HPDE6-E6E7 (cell line): ENCODE results near the gene OTUD5.
A peak's percentile ranks its signal among the peaks of the same experiment; 100 is the strongest.

Experiments
- DNase-seq: peaks from one replicate; pipeline ENCODE4 v3.0.0; 2011; ENCODE audit warnings: missing footprints; ENCODE audit errors: extremely low spot score

Gene OTUD5

DNA sequence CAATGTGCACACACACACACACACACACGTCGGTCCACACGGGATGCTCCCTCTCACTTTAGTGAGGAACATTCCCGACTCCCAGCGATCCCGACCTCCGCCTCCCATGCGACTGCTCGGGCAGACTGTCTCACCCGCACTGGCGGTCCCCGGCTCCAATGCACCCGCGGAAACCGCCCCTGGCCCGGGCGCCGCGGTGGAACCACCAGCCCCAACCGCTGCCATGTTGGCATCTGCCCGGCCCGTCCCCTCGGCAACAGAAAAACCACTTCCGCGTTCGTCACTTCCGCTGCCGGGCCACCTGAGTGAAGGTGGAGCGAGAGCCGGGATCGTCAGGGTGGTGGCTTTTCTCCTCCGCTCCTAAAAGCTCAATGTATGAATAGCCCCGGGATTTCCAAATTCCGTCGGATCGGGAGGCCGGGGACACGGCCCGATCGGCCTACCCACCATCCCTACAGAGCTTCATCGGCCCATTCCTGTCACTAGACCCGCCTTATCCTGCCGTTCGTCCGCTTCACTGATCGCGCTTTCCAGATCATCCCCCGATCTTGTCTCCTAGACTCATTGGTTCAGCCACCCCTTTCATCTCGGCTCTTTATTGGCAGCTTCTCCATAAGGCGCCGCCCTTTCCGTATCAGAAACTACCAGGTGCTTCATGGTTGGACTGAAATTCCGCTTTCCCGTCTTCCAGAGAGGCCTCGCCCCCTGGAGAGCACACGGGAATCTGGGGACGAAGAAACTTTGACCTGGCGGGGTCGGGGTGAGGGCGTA is 45.8 kb downstream of the OTUD5 start, which contains the start of gene SLC35A2:
Gene SLC35A2 (minus strand): TSS at position 235 of the 771 bp plus-strand sequence. CDS start 10 bp downstream, at position 225.
- DNase-seq = peak; percentile 57

DNA sequence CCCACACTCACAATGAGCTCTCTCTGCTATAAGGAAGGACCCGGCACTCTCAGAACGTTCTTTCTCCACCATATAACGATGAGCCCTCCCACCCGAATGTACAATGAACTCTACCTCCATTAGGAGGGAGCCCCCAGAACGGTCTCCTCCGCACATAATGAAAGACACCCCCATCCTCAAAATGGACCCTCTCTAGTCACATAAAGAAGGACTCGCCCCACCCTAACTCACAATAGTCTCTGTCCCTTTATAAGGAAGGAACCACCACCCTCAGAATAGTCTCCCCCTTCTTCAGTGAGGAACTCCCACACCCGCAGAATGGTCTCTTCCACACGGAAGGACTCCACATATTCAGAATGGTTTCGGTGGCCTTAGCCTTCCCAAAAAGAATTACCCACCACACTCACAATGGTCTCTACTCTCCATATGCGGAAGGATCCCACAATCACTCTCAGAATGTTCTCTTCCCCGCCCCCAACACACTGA is 46.4 kb downstream of the OTUD5 start:
- no peak for DNase-seq

DNA sequence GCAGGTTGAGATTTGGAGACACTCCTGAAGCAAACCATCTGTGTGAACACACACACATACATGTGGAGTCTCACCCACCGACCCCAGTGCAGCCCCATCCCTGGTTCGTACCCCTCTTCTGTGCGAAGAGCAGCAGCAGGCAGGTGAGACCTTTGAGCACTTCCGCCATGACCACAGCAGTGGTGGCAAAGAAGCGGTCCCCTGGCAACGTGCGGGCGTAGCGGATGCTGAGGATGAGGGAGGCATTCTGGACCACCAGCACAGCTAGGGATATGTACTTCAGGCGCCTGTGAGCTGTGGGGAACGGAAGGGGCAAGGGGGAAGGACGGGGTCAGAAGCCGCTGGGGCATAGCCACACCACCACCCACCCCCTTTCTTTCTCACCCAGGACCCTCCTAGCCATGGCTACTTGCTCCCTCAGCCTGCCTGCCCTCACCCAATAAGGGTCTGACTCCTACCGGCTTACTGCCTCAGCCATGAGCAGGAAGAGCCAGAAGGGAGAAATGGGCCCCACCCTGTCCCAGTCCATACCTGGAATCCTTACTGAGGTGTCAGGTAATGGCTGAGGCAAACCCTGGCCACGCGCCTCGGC is 47.6 kb downstream of the OTUD5 start:
- DNase-seq = no peak

DNA sequence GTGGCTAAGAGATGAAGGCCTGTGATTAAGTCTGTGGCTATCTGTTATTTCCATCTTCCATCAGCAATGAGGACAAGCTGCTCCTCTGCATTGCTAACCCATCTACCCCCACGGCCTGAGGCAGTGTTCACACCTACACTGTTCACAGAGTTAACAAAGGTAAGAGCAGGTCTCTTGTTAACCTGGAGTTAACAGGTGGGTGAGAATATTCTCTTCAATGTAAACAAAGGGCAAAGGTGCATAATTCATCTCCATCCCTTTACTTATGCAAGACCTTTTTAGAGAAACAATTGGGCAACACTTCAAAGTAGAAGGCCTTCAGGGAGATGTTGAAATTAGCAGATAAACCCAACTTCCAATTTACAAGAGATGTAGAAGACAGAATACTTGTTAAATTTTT is 48.8 kb downstream of the OTUD5 start:
- no peak for DNase-seq

DNA sequence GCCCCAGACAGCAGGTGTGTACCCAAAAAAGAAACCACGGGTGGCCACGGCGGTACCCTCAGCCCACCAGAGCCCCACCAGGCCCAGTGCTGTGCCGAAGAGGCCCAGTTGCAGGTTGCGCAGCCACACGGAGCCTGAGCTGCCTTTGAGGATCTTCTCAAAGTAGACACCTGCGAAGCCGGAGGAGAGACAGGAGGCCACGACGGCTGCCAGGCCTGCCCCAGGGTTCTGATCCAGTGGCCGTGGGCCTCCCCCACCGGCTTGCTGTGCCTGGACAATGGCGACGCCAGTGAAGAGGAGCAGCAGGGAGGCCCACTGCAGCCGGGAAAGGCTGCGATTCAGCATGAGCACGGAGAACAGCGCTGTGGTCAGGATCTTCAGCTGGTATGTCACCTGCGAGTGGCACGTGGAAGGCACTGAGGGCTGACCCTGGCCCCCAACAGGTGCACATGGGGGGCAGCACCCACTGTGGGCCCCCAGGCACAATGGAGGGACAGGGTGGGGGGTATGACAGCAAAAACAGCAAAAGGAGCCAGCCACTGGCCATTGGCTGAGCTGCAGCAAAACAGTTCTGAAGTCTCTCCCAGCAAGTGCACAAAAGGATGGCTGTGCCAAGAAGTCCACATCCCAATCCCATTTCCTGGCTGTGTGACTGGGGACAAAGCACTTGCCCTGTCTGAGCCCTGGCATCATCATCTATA is 52.2 kb downstream of the OTUD5 start:
- DNase-seq = no peak

DNA sequence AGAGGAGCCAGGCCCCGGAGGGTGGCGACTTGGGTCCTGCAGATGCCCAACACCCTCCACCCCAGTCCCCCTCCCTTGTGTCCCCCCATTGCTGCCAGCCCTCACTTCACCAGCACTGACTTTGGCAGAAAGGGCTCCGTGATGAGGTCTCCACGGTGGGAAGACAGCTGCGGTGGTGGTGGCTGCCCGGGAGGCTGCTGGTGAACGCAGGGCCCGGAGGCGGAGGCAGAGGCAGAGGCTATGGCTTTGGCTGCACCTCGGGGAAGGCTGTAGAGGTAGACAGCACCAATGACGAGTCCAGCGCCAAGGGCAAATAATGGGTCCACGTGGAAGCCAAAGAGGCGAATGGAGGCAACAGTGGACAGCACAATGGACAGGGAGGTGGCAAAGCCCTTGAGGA is 52.8 kb downstream of the OTUD5 start:
- no peak for DNase-seq

DNA sequence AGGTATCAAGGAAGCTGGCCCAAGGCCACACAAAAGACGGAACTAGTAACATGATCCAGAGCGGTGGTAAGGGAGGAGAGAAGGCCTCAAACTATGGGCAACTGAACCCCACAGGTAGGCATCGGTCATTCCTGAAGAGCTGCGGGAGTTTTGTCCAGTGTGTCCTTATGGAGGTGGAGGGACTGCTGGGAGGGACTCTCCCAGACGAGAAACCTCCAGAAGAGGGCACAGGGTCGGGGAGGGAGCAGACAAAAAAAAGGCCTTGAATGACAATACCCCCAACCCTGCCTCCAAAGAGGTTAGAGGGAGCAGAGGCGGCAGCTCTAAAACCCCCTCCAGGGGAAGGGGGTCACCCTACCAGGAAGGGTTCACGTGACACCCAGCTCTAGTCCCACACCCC is 53.2 kb downstream of the OTUD5 start:
- DNase-seq = no peak

DNA sequence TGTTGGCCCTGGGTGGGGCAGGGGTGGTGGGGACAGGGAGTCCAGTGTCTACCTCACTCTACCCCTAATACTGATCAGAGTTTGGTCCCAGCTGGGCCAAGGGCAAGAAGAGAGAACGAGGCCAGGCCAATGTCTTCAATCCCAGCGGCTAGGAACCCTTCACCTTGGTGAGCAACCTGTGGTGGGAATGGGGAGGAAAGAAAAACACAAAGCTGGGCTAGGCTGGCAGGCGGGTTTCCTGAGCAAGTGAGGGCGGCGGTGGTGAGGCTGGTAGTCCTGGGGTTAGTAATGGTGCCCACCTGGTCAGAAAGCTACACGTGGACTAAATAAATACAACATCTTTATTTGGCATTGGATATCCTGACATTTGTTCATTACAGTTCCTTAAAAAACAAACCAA is 54.1 kb downstream of the OTUD5 start:
- no peak for DNase-seq

DNA sequence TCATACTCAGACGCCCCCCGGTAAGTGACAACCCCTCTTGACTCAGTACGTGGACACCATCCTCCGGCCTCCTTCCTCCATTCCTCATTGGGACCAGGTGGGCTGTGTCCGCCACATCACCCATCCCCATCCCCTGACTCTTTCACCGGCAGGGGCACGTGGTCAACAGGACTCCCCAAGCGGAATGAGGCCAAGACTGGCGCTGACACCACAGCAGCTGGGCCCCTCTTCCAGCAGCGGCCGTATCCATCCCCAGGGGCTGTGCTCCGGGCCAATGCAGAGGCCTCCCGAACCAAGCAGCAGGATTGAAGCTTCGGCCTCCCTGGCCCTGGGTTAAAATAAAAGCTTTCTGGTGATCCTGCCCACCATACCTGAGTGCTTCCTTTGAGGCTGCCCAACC is 54.6 kb downstream of the OTUD5 start:
- no peak for DNase-seq

DNA sequence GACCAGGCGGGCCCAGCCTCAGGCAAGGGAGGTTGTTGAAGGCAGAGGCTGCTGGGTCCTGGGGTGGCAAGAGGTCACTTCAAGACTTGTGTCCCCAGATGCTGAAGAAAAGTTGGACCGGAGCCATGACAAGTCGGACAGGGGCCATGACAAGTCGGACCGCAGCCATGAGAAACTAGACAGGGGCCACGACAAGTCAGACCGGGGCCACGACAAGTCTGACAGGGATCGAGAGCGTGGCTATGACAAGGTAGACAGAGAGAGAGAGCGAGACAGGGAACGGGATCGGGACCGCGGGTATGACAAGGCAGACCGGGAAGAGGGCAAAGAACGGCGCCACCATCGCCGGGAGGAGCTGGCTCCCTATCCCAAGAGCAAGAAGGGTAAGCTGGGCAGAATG is 55.3 kb downstream of the OTUD5 start:
- DNase-seq = no peak

DNA sequence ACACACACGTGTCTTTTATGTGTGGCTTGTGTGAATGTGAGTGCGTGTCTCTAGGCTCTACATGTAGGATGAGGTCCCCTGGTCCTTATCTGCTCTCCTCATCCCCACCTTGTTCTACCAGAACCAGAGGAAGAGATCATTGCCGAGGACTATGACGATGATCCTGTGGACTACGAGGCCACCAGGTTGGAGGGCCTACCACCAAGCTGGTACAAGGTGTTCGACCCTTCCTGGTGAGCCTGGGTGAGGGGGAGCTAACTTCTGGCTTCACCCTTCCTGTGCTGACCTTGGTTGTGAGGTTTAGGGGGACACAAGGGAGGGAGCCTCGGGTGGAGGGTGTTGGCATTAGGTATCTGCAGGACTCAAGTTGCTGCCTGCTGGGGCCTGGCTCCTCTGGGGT is 56.3 kb downstream of the OTUD5 start:
- no peak for DNase-seq

DNA sequence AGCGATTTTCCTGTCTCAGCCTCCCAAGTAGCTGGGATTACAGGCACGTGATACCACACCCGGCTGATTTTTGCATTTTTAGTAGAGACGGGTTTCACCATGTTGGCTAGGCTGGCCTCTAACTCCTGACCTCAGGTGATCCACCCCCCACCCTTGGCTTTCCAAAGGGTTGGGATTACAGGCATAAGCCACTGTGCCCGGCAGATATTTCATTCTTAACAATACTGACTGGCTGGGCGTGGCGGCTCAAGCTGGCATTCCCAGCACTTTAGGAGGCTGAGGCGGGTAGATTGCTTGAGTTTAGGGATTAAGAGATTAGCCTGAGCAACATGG is 58.4 kb downstream of the OTUD5 start:
- no peak for DNase-seq

DNA sequence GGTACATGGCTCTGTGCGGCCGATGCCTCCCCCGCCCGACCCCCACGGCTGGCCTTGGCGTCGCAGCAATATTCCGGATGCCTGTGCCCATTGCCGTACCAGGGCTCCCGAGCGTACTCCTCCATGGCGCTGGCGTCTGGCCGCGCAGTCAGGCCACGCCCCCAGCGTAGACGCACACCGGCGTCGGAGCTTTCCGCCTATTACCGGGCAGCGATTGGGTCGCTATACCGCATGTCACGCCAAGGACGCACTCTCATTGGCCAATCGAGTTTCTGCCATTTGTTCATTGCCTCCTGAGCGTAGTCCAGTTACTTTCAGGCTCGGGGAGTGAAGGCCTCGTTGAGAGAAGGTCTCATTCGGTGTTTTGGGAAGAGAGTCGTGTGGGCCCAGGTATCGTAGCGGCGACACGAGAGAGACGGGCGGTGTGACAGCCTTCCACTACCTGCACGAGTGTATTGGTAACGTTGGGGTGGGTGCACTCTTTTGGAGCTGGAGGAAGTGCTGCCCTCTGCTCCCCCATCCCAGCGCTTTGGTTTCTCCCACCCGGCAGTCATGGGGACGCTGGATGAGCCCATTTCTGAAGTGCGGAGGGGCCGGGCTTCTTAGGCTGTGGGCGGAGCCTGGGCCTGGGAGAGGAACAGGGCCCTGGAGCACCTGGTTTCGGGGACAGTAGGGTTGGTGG is 59.6 kb downstream of the OTUD5 start, which contains the start of the genes PQBP1 and TIMM17B:
Gene PQBP1 (plus strand): TSS at position 306 of the 682 bp plus-strand sequence. CDS start 580 bp downstream, outside the sequence.
Gene TIMM17B (minus strand): TSS at position 144 of the 682 bp plus-strand sequence. CDS start 19 bp downstream, at position 125.
- DNase-seq = peak; percentile 70

DNA sequence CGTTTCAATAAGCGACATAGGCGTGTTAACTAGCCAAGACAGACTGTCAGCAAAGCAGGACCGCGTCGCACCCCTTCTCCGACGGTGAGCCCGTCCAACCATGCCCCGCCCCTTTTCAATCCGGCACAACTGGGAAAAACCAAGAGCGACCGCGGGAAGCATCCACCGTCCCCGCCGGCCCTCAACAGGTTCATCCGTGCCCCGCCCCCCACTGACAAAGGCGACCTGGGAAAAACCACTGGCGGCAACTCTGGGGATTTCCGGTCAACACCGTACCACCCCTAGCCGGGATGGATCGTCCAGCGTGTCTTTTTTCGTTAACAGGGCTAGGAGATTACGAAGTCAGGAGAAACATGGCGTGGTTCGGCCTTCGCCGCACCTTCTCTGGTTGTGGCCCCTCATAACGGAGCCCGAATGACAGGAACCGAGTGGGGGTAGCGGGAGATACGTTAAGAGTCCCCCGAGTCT is 60.2 kb downstream of the OTUD5 start:
- DNase-seq = no peak

DNA sequence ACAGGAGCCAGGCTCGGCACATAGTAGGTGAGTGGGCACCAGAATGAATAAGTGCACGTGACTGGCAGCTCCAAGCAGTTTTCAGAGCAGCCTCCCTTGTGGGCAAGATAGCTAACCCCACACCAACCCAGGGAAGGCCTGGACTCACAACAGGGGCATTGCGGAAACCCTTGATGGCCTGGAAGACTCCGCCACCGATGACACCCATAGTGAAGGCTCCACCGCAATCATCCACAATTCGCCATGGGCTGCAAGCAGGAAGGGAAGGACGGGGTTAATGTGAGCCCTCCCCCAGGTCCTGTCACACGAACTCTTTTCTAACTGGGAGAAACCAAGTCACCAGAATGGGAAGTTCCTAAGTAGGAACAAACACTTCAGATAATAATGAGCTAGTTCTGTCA is 60.8 kb downstream of the OTUD5 start:
- no peak for DNase-seq

DNA sequence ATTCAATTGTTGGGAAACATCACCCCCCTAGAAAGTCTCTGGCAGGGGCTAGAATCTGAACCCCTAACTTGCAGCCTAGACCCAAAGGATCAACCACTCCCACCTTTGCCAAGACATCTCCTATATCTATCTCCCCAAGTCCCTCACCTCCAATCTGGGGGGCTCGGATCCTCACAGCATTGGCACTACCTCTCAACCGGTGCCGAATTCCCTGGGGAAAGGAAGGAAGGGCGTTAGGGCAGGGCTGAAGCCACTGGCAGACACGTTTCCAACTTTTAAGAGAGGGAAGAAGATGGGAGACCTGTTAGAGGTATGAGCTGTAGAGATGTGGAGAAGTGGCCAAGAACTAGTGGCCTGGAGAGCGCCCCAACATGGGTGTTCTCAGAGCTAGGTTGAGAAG is 62.5 kb downstream of the OTUD5 start:
- DNase-seq = no peak

DNA sequence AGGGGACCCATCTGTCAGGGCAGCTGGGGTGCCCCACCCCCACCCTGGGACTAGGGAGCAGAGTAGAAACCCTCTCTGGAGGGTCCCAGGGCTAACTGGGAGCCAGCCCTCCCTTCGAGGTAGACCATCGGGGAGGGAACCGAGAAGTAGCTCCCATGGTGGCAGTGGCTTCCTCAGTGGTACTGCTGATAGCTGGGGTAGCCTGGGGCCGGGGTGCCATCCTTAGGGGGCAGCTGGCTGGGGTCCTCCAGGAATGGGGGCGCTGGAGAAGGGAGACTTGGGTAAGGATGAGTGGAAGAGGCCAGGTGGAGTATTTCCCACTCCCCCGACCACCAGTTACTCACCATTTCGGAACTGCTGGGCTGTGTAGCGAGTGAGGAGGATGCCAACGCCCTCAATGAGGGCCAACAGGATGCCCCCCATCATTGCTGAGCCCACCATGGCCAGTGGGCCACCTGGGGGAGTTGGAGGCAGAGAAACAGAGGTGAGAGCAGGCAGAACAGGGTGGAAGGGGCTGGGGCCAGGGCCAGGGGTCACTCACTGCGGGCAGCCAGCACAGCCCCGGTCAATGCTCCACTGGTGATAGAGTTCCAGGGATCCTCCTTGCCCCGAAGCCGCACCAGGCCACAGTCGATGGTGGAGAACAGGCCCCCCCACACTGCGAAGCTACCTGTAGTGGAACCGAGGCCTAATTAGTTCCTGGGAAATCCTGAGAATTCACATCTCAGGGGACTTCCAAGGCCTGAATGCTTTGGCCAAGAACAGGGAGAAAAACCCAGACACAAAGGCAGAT is 63.7 kb downstream of the OTUD5 start:
- DNase-seq = no peak

DNA sequence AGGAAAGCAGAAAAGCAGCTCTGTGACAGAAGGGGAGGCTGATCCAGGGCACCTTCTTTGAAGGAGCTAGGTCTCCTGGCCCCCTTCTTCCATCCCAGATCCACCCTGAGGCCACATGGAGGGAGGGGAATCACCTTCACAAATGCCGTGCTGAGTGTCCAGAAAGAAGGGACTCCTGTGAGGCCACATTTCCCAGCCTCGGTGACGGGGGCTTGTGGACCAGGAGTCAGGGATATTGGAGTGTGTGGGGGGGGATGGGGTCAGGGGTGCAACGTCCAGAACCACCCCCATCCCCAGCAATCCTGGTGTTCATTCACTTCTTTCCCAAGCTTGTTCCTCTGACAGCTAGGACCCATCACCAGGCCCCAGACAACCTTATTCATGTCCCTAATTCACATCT is 64.5 kb downstream of the OTUD5 start:
- DNase-seq = no peak

DNA sequence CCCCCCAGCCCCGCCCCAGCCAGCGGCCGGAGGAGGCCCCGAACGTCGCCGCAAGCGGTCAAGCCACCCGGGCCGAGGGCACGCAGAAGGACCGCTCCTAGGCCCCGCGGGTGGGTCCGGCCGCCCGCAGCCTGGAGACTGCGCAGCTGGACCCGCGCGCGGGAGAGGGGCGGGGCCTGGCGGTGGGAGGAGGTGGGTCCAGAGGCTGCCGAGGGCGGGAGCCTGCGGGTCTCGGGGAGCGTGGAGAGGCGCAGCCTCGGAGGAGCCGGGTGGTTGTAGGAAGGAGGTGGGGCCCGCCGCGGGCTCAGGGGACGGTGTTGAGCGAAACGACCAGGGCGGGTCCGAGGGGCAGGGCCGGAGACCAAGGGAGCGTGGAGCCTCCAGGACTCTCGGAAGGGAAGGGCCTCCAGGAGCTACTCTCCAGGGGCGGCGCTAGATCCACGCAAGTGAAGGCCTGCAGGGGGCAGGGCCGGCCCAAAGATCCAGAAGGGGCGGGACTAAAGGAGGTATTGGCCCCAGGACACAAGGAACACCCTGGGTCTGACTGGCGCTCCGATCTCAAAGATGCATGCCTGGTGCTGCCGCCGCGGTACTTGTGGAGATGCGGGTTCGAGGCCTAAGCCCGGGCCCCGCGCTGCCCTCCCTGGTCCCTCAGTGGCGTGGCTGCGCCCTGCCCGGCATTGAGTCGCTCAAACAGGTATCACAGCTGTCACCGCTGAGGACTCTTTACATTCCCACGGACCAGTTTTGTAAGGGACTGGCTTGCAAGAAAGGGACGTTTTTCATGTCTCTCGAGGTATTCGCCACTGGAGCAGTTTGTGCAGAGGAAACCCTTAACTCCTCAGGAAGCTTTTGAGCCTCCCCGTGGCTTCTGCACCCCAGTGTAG is 65.8 kb downstream of the OTUD5 start:
- DNase-seq = peak; percentile 66

DNA sequence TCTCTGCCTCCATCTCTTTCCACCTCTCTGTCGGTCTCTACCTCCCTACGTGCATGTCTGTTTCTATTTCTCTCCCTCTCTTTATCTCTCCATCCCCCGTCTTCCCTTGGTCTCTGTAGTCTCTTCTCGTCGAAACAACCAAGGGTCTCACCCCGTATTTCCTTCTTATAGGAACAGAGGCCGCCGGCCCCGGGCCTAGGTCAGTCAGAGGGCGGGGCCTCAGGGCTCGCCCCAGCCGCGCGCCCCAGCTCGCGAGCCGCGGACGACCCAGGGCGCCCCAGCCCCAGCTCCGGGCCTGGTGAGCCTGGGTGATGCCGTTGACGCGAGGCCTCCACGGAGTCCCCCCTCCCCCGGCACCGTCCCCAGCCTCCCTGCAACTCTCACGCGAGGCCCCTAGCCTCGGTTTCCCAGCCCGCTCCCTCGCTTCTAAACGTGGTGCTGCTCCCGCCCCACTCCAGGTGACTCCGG is 66.4 kb downstream of the OTUD5 start:
- DNase-seq = no peak
